Caco-2 (cell line): ENCODE data around the gene C22orf23. TPM values are rescaled to one million over a fixed set of nuclear protein-coding genes. Genes with fewer than 3 reads are reported as not detected.
"Not testable (repeated sequence)": the region's sequence is repeated elsewhere in the genome, so short reads cannot be mapped to it uniquely, and the experiment has no call there.

ENCODE experiments used
- BruUV-seq: library from RNA; stranded (reverse); fragments of 400-500 nt; replicated peaks from 2 replicates; lab custom pipeline; 2021; lab: Mats Ljungman, UMichigan
- CTCF ChIA-PET: fragments of 300-600 bp; sonication (Branson Sonifier 250); formaldehyde crosslinking; loops from one replicate; lab custom pipeline; 2022; ENCODE audit warnings: antibody characterized with exemption; lab: Charles Lee
- POLR2A ChIA-PET: fragments of 300-600 bp; sonication (Branson Sonifier 250); formaldehyde crosslinking; loops from one replicate; lab custom pipeline; 2022; ENCODE audit warnings: antibody characterized with exemption; lab: Charles Lee
- DNase-seq, 2 experiments: peaks; one replicate each; pipeline versions ENCODE4 v3.0.0 to v3.0.0-alpha.2; 2020 to 2022
- H3K27me3 ChIP-seq: replicated peaks from 2 replicates; pipeline ENCODE4 v1.6.0; 2011; ENCODE audit warnings: low read length; ENCODE audit not compliant: control insufficient read depth, insufficient read depth
- H3K36me3 ChIP-seq: 2 replicates; pipeline ENCODE4 v1.5.1; 2011; ENCODE audit warnings: low read length; ENCODE audit not compliant: control insufficient read depth, insufficient read depth
- H3K4me1 ChIP-seq: fragments of 250-450 bp; sonication (Bioruptor Pico); 2 replicates; pipeline ENCODE4 v1.5.1; 2020; ENCODE audit warnings: mild to moderate bottlenecking
- H3K4me3 ChIP-seq: 2 replicates; pipeline ENCODE4 v1.5.1; 2011; ENCODE audit warnings: low read depth, mild to moderate bottlenecking, control low read depth, low read length
- H3K9me3 ChIP-seq: fragments of 250-450 bp; sonication (Bioruptor Pico); 2 replicates; pipeline ENCODE4 v1.5.1; 2020; ENCODE audit warnings: mild to moderate bottlenecking, moderate library complexity
- H3K27ac Mint-ChIP-seq: one replicate; pipeline ENCODE4 v1.8.0; 2022; ENCODE audit warnings: mixed read lengths; ENCODE audit not compliant: unreplicated experiment
- H3K27me3 Mint-ChIP-seq: one replicate; pipeline ENCODE4 v1.8.0; 2022; ENCODE audit warnings: mixed read lengths; ENCODE audit not compliant: insufficient read depth, unreplicated experiment
- H3K36me3 Mint-ChIP-seq: one replicate; pipeline ENCODE4 v1.8.0; 2022; ENCODE audit warnings: mild to moderate bottlenecking, mixed read lengths; ENCODE audit not compliant: insufficient read depth, unreplicated experiment
- H3K4me1 Mint-ChIP-seq: one replicate; pipeline ENCODE4 v1.8.0; 2022; ENCODE audit warnings: low read depth, mixed read lengths; ENCODE audit not compliant: unreplicated experiment
- H3K4me3 Mint-ChIP-seq: one replicate; pipeline ENCODE4 v1.8.0; 2022; ENCODE audit warnings: mild to moderate bottlenecking, moderate library complexity, mixed read lengths; ENCODE audit not compliant: unreplicated experiment
- H3K9me3 Mint-ChIP-seq: one replicate; pipeline ENCODE4 v1.8.0; 2022; ENCODE audit warnings: mixed read lengths; ENCODE audit not compliant: unreplicated experiment
- CTCF ChIP-seq, 2 experiments: fragments of 200-600 bp in 1 of 2; IDR thresholded peaks; 1 replicate in 1 of 2; 2 replicates in 1 of 2; pipeline versions ENCODE4 v1.5.1 to v1.8.0; 2011 to 2022; ENCODE audit warnings: antibody characterized with exemption in 1 of 2, control low read depth in 1 of 2, inconsistent platforms in 1 of 2, low read depth in 1 of 2, low read length in 1 of 2, mild to moderate bottlenecking in 1 of 2, moderate library complexity in 1 of 2; ENCODE audit not compliant: insufficient read depth in 1 of 2, severe bottlenecking in 1 of 2, unreplicated experiment in 1 of 2
- intact Hi-C: fragments of 100-400 bp; cut with micrococcal nuclease; formaldehyde crosslinking; loops from one replicate; pipeline ENCODE4 v1.10.0; 2022; ENCODE audit not compliant: unreplicated experiment
- total RNA-seq: library from RNA; stranded (reverse); gene quantifications from 2 replicates; pipeline ENCODE4 v1.2.3, GENCODE V29; 2022

The C22orf23 gene
- total RNA-seq, 1 experiment from 2014 or later = not detected

- no peaks in the 10 kb centered on the region for H3K9me3 Mint-ChIP-seq
- H3K27ac Mint-ChIP-seq = no peak overlapping the region
- H3K4me1 Mint-ChIP-seq = peaks cover 9% of the 10 kb centered on the region
- H3K4me3 Mint-ChIP-seq = no peak overlapping the region
- Histone ChIP-seq H3K4me1 (peaks cover 5% of the 10 kb centered on the region; the same call in 1 of the 2 replicates), H3K4me3 (no peak overlapping the region), H3K9me3 (no peaks in the 10 kb centered on the region), H3K27me3 (no peaks in the 10 kb centered on the region), H3K36me3 (no peaks in the 10 kb centered on the region; the same call in 1 of the 2 replicates)
- BruUV-seq = no TSS peak
- H3K36me3 Mint-ChIP-seq = peaks cover 43% of the 10 kb centered on the region
- ChIA-PET POLR2A (no interaction called here), CTCF (interaction anchor here (0.6 kb wide), 2 partner anchors 10 to 12 kb away, joined by 3 to 6 read pairs; no protein-coding TSS in a partner anchor)
- TF ChIP-seq CTCF (IDR thresholded peaks at IDR 0.05; ENCODE audit: insufficient read depth in 1 of 2, low read depth in 1 of 2, low read length in 1 of 2, severe bottlenecking in 1 of 2, unreplicated experiment in 1 of 2) = no peak
- no peak for DNase-seq
- H3K27me3 Mint-ChIP-seq = no peaks in the 10 kb centered on the region
- intact Hi-C loops = loop anchor here (10.0 kb wide), 1 partner anchor 155 kb away; the partner anchor contains the start of gene GCAT
Measured at GRCh38 chr22:37959231-37959825, 5.9 kb upstream of the C22orf23 start.

GRCh38 chr22:37957232-37957631, 3.8 kb upstream of the C22orf23 start:
- H3K36me3 Mint-ChIP-seq = peaks cover 32% of the 10 kb centered on the region
- no peak overlapping the region for H3K4me3 ChIP-seq
- H3K27ac Mint-ChIP-seq = no peak overlapping the region
- intact Hi-C loops = loop anchor here (10.0 kb wide), 1 partner anchor 152 kb away; the partner anchor contains the start of gene GCAT
- no peaks in the 10 kb centered on the region for H3K27me3 ChIP-seq
- no peak for DNase-seq
- H3K9me3 Mint-ChIP-seq = no peaks in the 10 kb centered on the region
- BruUV-seq = no TSS peak
- H3K27me3 Mint-ChIP-seq = no peaks in the 10 kb centered on the region
- H3K4me1 ChIP-seq = peaks cover 5% of the 10 kb centered on the region; the same call in 1 of the 2 replicates
- TF ChIP-seq CTCF (IDR thresholded peaks at IDR 0.05; ENCODE audit: insufficient read depth in 1 of 2, low read depth in 1 of 2, low read length in 1 of 2, severe bottlenecking in 1 of 2, unreplicated experiment in 1 of 2) = no peak
- ChIA-PET CTCF (no interaction called here), POLR2A (no interaction called here)
- H3K9me3 ChIP-seq = no peaks in the 10 kb centered on the region
- H3K4me1 Mint-ChIP-seq = peaks cover 10% of the 10 kb centered on the region
- H3K4me3 Mint-ChIP-seq = no peak overlapping the region
- no peaks in the 10 kb centered on the region; the same call in 1 of the 2 replicates for H3K36me3 ChIP-seq

GRCh38 chr22:37955825-37956397, 2.5 kb upstream of the C22orf23 start:
- CTCF ChIA-PET, POLR2A ChIA-PET, DNase-seq, H3K36me3 ChIP-seq, H3K27me3 Mint-ChIP-seq, BruUV-seq, H3K4me3 ChIP-seq, H3K9me3 ChIP-seq, H3K9me3 Mint-ChIP-seq, H3K27me3 ChIP-seq, H3K27ac Mint-ChIP-seq, H3K4me1 ChIP-seq, H3K4me3 Mint-ChIP-seq: not testable (repeated sequence)
- Mint-ChIP-seq H3K4me1 (peaks cover 10% of the 10 kb centered on the region), H3K36me3 (peaks cover 30% of the 10 kb centered on the region)
- intact Hi-C loops = loop anchor here (10.0 kb wide), 1 partner anchor 151 kb away; the partner anchor contains the start of gene GCAT
